GM12874 (cell line): Measurements from ENCODE around the gene TCAIM.

ENCODE experiments used
- CTCF ChIP-seq: IDR thresholded peaks from 2 replicates; pipeline ENCODE4 v1.5.1; 2011; ENCODE audit warnings: low read depth, mild to moderate bottlenecking, control low read depth, low read length, moderate library complexity; ENCODE audit not compliant: insufficient read depth

TCAIM gene

GRCh38 chr3:44416031-44417030 is 77.8 kb downstream of the TCAIM start:
- TF ChIP-seq CTCF: no peak

GRCh38 chr3:44418549-44418948 is 80.0 kb downstream of the TCAIM start:
- peak; percentile 34; the same call in 1 of the 2 replicates for TF ChIP-seq CTCF

GRCh38 chr3:44419116-44419922 is 80.8 kb downstream of the TCAIM start:
- no peak for TF ChIP-seq CTCF

GRCh38 chr3:44419923-44420650 is 81.5 kb downstream of the TCAIM start:
- no peak for TF ChIP-seq CTCF

- no peak for TF ChIP-seq CTCF
Observed at GRCh38 chr3:44420676-44421075, 82.1 kb downstream of the TCAIM start.

GRCh38 chr3:44421280-44421679 is 82.7 kb downstream of the TCAIM start:
- no peak for TF ChIP-seq CTCF
